DND-41 (cell line): ENCODE results near the gene IL1R2.

Experiments
- ATAC-seq: fragments of 200-7000 bp; cut with Tn5 transposase; 3 replicates; pipeline ENCODE4 v1.9.1; 2021; ENCODE audit warnings: low read depth; ENCODE audit not compliant: insufficient read depth
- DNase-seq: peaks from one replicate; pipeline ENCODE4 v3.0.0-alpha.2; 2020
- H2AFZ ChIP-seq: 2 replicates; pipeline ENCODE4 v1.6.0; 2012; ENCODE audit warnings: low read depth, low read length
- H3K27ac ChIP-seq: 2 replicates; pipeline ENCODE4 v1.5.1; 2012; ENCODE audit warnings: low read length, inconsistent platforms
- H3K27me3 ChIP-seq: fragments of 200-600 bp; sonication (generic); 2 replicates; pipeline ENCODE4 v1.6.0; 2012; ENCODE audit warnings: low read length, mild to moderate bottlenecking, inconsistent platforms; ENCODE audit not compliant: insufficient read depth, poor library complexity
- H3K36me3 ChIP-seq: 2 replicates; pipeline ENCODE4 v1.5.1; 2012; ENCODE audit warnings: low read length, inconsistent platforms; ENCODE audit not compliant: insufficient read depth
- H3K4me1 ChIP-seq: 2 replicates; pipeline ENCODE4 v1.5.1; 2012; ENCODE audit warnings: mild to moderate bottlenecking, low read length; ENCODE audit not compliant: insufficient read depth
- H3K4me2 ChIP-seq: 2 replicates; pipeline ENCODE4 v1.6.0; 2012; ENCODE audit warnings: mild to moderate bottlenecking, moderate library complexity, low read length, inconsistent platforms; ENCODE audit not compliant: insufficient read depth
- H3K4me3 ChIP-seq, 2 experiments: fragments of 200-600 bp in 1 of 2; shearing (Covaris generic) in 1 of 2; 2 replicates each; pipeline ENCODE4 v1.5.1; 2012 to 2016; ENCODE audit warnings: inconsistent platforms in 2 of 2, low read length in 2 of 2, mild to moderate bottlenecking in 2 of 2, low read depth in 1 of 2, moderate library complexity in 1 of 2
- H3K79me2 ChIP-seq: 2 replicates; pipeline ENCODE4 v1.6.0; 2012; ENCODE audit warnings: low read length, inconsistent platforms; ENCODE audit not compliant: insufficient read depth
- H3K9ac ChIP-seq: 2 replicates; pipeline ENCODE4 v1.6.0; 2012; ENCODE audit warnings: low read depth, mild to moderate bottlenecking, inconsistent platforms, low read length, moderate library complexity
- H3K9me3 ChIP-seq: 2 replicates; pipeline ENCODE4 v1.5.1; 2012; ENCODE audit warnings: low read length, moderate library complexity, mild to moderate bottlenecking, inconsistent platforms; ENCODE audit not compliant: insufficient read depth, severe bottlenecking
- H4K20me1 ChIP-seq: 2 replicates; pipeline ENCODE4 v1.6.0; 2012; ENCODE audit warnings: low read length; ENCODE audit not compliant: insufficient read depth
- CTCF ChIP-seq: IDR thresholded peaks from 2 replicates; pipeline ENCODE4 v1.5.1; 2012; ENCODE audit warnings: borderline replicate concordance, low read length, moderate library complexity, mild to moderate bottlenecking; ENCODE audit not compliant: poor library complexity, severe bottlenecking; ENCODE audit errors: extremely low read depth
- EZH2 ChIP-seq: IDR thresholded peaks from 3 replicates; pipeline ENCODE4 v1.6.1; 2012; ENCODE audit warnings: borderline replicate concordance, low read depth, mild to moderate bottlenecking, moderate library complexity, low read length, inconsistent platforms; ENCODE audit not compliant: severe bottlenecking

Gene IL1R2

GRCh38 chr2:102008490-102008889 lies 16.7 kb downstream of the IL1R2 start:
- no peak for DNase-seq
- no peak overlapping the region for H3K4me3 ChIP-seq
- H3K4me2 ChIP-seq = no peak overlapping the region
- H3K9me3 ChIP-seq = no peaks in the 10 kb centered on the region
- no peak for TF ChIP-seq EZH2
- TF ChIP-seq CTCF = no peak
- H4K20me1 ChIP-seq = no peaks in the 10 kb centered on the region
- no peaks in the 10 kb centered on the region for H3K36me3 ChIP-seq
- H3K27me3 ChIP-seq = peaks cover 3% of the 10 kb centered on the region
- H3K27ac ChIP-seq = no peak overlapping the region
- H2AFZ ChIP-seq = no peak overlapping the region
- H3K79me2 ChIP-seq = no peaks in the 10 kb centered on the region
- ATAC-seq = no peak
- H3K4me1 ChIP-seq = no peaks in the 10 kb centered on the region
- H3K9ac ChIP-seq = no peak overlapping the region

GRCh38 chr2:102009557-102009956 lies 17.8 kb downstream of the IL1R2 start:
- Histone ChIP-seq H3K27me3 (peaks cover 3% of the 10 kb centered on the region), H3K79me2 (no peaks in the 10 kb centered on the region), H3K9ac (no peak overlapping the region), H3K4me2 (no peak overlapping the region), H2AFZ (no peak overlapping the region), H3K27ac (no peak overlapping the region), H4K20me1 (no peaks in the 10 kb centered on the region), H3K4me1 (no peaks in the 10 kb centered on the region), H3K36me3 (no peaks in the 10 kb centered on the region), H3K4me3 (no peak overlapping the region), H3K9me3 (no peaks in the 10 kb centered on the region)
- ATAC-seq = no peak
- TF ChIP-seq CTCF (no peak), EZH2 (no peak)
- DNase-seq = no peak

- H3K36me3 ChIP-seq = no peaks in the 10 kb centered on the region
- no peak overlapping the region for H3K9ac ChIP-seq
- H3K27me3 ChIP-seq = no peaks in the 10 kb centered on the region
- ATAC-seq = no peak
- DNase-seq = no peak
- no peak overlapping the region for H3K27ac ChIP-seq
- H3K9me3 ChIP-seq = no peaks in the 10 kb centered on the region
- TF ChIP-seq EZH2 (no peak), CTCF (no peak)
- H2AFZ ChIP-seq = no peak overlapping the region
- no peaks in the 10 kb centered on the region for H4K20me1 ChIP-seq
- no peaks in the 10 kb centered on the region for H3K4me1 ChIP-seq
- H3K79me2 ChIP-seq = no peaks in the 10 kb centered on the region
- H3K4me2 ChIP-seq = no peak overlapping the region
- no peak overlapping the region for H3K4me3 ChIP-seq
Observed at GRCh38 chr2:102010902-102011301, 19.1 kb downstream of the IL1R2 start.

GRCh38 chr2:102012061-102012614 lies 20.4 kb downstream of the IL1R2 start:
- no peak overlapping the region for H3K4me2 ChIP-seq
- H4K20me1 ChIP-seq = no peaks in the 10 kb centered on the region
- ATAC-seq = no peak
- no peak overlapping the region for H3K4me3 ChIP-seq
- no peaks in the 10 kb centered on the region for H3K36me3 ChIP-seq
- no peaks in the 10 kb centered on the region for H3K79me2 ChIP-seq
- no peak for DNase-seq
- no peaks in the 10 kb centered on the region for H3K27me3 ChIP-seq
- no peak overlapping the region for H2AFZ ChIP-seq
- TF ChIP-seq CTCF = no peak
- TF ChIP-seq EZH2 = no peak
- no peaks in the 10 kb centered on the region for H3K4me1 ChIP-seq
- no peak overlapping the region for H3K9ac ChIP-seq
- no peak overlapping the region for H3K27ac ChIP-seq
- no peaks in the 10 kb centered on the region for H3K9me3 ChIP-seq
